Suprapubic skin (tissue), 3 donors: ENCODE data around the gene PTOV1.

ENCODE experiments used
- EP300 ChIP-seq: sonication (generic); formaldehyde crosslinking; IDR thresholded peaks from one replicate; pipeline ENCODE4 v1.6.1; 2017; ENCODE audit warnings: antibody characterized with exemption
- POLR2A ChIP-seq, 2 donors: fragments of 450-650 bp; IDR thresholded peaks; one replicate each; pipeline ENCODE4 v1.6.1; 2017; ENCODE audit warnings: antibody characterized with exemption in 2 of 2, mild to moderate bottlenecking in 2 of 2, moderate library complexity in 2 of 2
- TF ChIP-seq, protein P1 (sequence below), 2 donors: fragments of 200-600 bp in 1 of 2; fragments of 450-650 bp in 1 of 2; sonication (generic) in 1 of 2; IDR thresholded peaks; one replicate each; pipeline ENCODE4 v1.5.1; 2016 to 2019; ENCODE audit warnings: antibody characterized with exemption in 2 of 2, mild to moderate bottlenecking in 1 of 2, moderate library complexity in 1 of 2

DNA sequence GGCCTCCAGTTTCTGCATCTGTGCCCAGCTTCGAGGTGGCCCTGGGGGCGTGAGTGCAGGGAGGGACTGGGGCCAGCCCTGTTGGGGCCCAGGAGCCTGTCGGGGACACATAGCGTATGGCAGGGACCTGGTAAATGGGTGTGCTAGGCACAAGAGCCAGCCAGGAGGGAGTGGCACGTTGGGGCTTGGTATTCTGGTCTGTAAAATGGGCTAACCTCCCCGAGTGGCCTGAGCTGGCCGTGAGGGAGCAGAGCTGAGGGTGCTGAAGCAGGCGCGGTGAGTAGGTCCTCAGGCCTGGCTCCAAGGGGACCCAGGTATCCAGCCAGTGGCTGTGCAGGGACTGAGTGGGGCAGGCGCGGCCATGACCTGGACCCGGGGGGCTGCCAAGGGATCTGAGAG is 4.3 kb downstream of the PTOV1 start:
- TF ChIP-seq EP300 (no peak), POLR2A (IDR thresholded peaks at IDR 0.05) (no peak)
- TF ChIP-seq, protein P1, sequence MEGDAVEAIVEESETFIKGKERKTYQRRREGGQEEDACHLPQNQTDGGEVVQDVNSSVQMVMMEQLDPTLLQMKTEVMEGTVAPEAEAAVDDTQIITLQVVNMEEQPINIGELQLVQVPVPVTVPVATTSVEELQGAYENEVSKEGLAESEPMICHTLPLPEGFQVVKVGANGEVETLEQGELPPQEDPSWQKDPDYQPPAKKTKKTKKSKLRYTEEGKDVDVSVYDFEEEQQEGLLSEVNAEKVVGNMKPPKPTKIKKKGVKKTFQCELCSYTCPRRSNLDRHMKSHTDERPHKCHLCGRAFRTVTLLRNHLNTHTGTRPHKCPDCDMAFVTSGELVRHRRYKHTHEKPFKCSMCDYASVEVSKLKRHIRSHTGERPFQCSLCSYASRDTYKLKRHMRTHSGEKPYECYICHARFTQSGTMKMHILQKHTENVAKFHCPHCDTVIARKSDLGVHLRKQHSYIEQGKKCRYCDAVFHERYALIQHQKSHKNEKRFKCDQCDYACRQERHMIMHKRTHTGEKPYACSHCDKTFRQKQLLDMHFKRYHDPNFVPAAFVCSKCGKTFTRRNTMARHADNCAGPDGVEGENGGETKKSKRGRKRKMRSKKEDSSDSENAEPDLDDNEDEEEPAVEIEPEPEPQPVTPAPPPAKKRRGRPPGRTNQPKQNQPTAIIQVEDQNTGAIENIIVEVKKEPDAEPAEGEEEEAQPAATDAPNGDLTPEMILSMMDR (IDR thresholded peaks at IDR 0.05) = no peak
